ENCODE results near the gene SIGLEC12. TPM values are rescaled to one million over a fixed set of nuclear protein-coding genes. Genes with fewer than 3 reads are reported as not detected.

Gene SIGLEC12
- total and polyA plus RNA-seq, 2 of the 13 experiments (the other 11 are each of a cell fraction or from before 2014, with no cell fraction given): not detected

GRCh38 chr19:51462276-51462675 lies 39.3 kb downstream of the SIGLEC12 start:
- ATAC-seq (no peak; the same call in 2 of the 3 replicates), DNase-seq (ENCODE audit: low spot score) (no peak), FAIRE-seq (no peak)
- peaks cover 8 to 42% of the 10 kb centered on the region in 2 experiments; a peak in 4 of 5 replicates for H3K27me3 ChIP-seq (ENCODE audit: control insufficient read depth in 1 of 2, insufficient read depth in 2 of 2, low read length in 2 of 2)
- no peak overlapping the region for H3K9ac ChIP-seq (ENCODE audit: insufficient read depth, low read depth, low read length)
- no peak overlapping the region for H3K4me2 ChIP-seq (ENCODE audit: low read depth, low read length)
- POLR2A ChIA-PET: no interaction called here
- no peaks in the 10 kb centered on the region for H3K79me2 ChIP-seq (ENCODE audit: insufficient read depth, low read length)
- no peaks in the 10 kb centered on the region for H3K9me3 ChIP-seq (ENCODE audit: low read length)
- 0% methylated on average over 2 of the region's 7 CpGs for WGBS (ENCODE audit: low lambda C conversion rate)
- TF ChIP-seq DZIP1 (CRISPR knock-in tag; IDR thresholded peaks at IDR 0.05) (no peak), ZNF343 (CRISPR knock-in tag; IDR thresholded peaks at IDR 0.05) (no peak), ONECUT2 (CRISPR knock-in tag; IDR thresholded peaks at IDR 0.05) (no peak)
- TF ChIP-seq, protein P1, sequence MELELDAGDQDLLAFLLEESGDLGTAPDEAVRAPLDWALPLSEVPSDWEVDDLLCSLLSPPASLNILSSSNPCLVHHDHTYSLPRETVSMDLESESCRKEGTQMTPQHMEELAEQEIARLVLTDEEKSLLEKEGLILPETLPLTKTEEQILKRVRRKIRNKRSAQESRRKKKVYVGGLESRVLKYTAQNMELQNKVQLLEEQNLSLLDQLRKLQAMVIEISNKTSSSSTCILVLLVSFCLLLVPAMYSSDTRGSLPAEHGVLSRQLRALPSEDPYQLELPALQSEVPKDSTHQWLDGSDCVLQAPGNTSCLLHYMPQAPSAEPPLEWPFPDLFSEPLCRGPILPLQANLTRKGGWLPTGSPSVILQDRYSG (CRISPR knock-in tag; IDR thresholded peaks at IDR 0.05): no peak
- no peaks in the 10 kb centered on the region for H3K36me3 ChIP-seq (replicated peaks in 1 of 2; ENCODE audit: control insufficient read depth in 1 of 2, insufficient read depth in 2 of 2, low read length in 2 of 2)
- no peak overlapping the region for H3K27ac ChIP-seq (ENCODE audit: extremely low read length, insufficient read depth, low read length)
- CTCF ChIA-PET (ENCODE audit: low intra/inter-chr PET ratio, low total read pairs): no interaction called here
- intact Hi-C loops (cut with micrococcal nuclease; ENCODE audit: unreplicated experiment) (no loop called here), in situ Hi-C loops (cut with HindIII; ENCODE audit: extremely low pct_ligation_motif_present, low pct_unique_long_range_greater_than_20kb) (no loop called here)
- H3K4me3 ChIP-seq (replicated peaks in 1 of 3; ENCODE audit: insufficient read depth in 1 of 3, low read depth in 2 of 3, low read length in 3 of 3): no peak overlapping the region
- no TSS peak for BruUV-seq (replicated peaks)
- peaks cover 18% of the 10 kb centered on the region; the same call in 1 of the 2 replicates for H3K4me1 ChIP-seq (ENCODE audit: insufficient read depth, low read length)
- no peaks in the 10 kb centered on the region for H4K20me1 ChIP-seq (ENCODE audit: insufficient read depth, low read length)
- no peak overlapping the region for H2AFZ ChIP-seq (ENCODE audit: low read length)

DNA sequence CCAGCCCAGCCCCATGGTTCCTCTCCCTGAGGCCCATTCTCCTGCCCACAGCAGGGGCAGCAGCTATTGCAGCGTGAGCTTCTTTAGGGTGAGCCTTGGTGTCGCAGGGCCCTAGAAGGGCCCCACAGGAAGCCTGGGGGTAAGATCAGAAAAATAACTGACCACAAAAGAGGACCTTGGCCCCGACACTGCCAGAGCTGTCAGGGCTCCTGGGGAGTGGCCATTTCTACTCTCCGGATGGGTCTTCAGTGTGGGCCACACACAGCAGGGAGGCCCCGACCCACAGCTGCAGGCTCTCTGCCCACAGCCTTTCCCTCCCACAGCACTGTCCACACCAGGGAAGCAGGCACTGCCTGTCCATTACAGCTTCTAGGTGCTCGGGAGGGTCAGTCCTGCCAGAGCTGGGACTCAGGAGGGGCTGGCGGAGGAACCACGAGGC lies 39.9 kb downstream of the SIGLEC12 start:
- TF ChIP-seq POLR2AphosphoS5 (IDR thresholded peaks at IDR 0.05; ENCODE audit: low read depth, low read length): no peak
- TF ChIP-seq ZNF576 (CRISPR knock-in tag; IDR thresholded peaks at IDR 0.05): no peak
- TF ChIP-seq GATA4 (IDR thresholded peaks at IDR 0.05; ENCODE audit: borderline replicate concordance, low read depth): no peak
- TF ChIP-seq, protein P2, sequence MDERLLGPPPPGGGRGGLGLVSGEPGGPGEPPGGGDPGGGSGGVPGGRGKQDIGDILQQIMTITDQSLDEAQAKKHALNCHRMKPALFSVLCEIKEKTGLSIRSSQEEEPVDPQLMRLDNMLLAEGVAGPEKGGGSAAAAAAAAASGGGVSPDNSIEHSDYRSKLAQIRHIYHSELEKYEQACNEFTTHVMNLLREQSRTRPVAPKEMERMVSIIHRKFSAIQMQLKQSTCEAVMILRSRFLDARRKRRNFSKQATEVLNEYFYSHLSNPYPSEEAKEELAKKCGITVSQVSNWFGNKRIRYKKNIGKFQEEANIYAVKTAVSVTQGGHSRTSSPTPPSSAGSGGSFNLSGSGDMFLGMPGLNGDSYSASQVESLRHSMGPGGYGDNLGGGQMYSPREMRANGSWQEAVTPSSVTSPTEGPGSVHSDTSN (CRISPR knock-in tag; IDR thresholded peaks at IDR 0.05): no peak
- no peak for TF ChIP-seq ZFP90 (CRISPR knock-in tag; IDR thresholded peaks at IDR 0.05; ENCODE audit: borderline replicate concordance)
- H3K27me3 ChIP-seq (ENCODE audit: control insufficient read depth in 1 of 2, insufficient read depth in 2 of 2, low read length in 2 of 2): peaks cover 8 to 42% of the 10 kb centered on the region in 2 experiments; a peak in 4 of 5 replicates
- intact Hi-C loops (cut with micrococcal nuclease; ENCODE audit: unreplicated experiment): no loop called here
- H3K4me2 ChIP-seq (ENCODE audit: low read depth, low read length): peak overlapping the region; percentile 24; the same call in 1 of the 2 replicates
- ATAC-seq (peak; percentile 34; the same call in 2 of the 3 replicates), FAIRE-seq (no peak), DNase-seq (ENCODE audit: low spot score) (no peak)
- no TSS peak for BruUV-seq (replicated peaks)
- H3K27ac ChIP-seq (ENCODE audit: extremely low read length, insufficient read depth, low read length): no peak overlapping the region
- 19% methylated on average over 3 of the region's 8 CpGs for WGBS (ENCODE audit: low lambda C conversion rate)
- no peak overlapping the region for H2AFZ ChIP-seq (ENCODE audit: low read length)
- in situ Hi-C loops (cut with HindIII; ENCODE audit: extremely low pct_ligation_motif_present, low pct_unique_long_range_greater_than_20kb): no loop called here
- ChIA-PET CTCF (ENCODE audit: low intra/inter-chr PET ratio, low total read pairs) (no interaction called here), POLR2A (no interaction called here)
- peaks cover 18% of the 10 kb centered on the region; the same call in 1 of the 2 replicates for H3K4me1 ChIP-seq (ENCODE audit: insufficient read depth, low read length)
- no peaks in the 10 kb centered on the region for H3K79me2 ChIP-seq (ENCODE audit: insufficient read depth, low read length)
- H3K4me3 ChIP-seq (replicated peaks in 1 of 3; ENCODE audit: insufficient read depth in 1 of 3, low read depth in 2 of 3, low read length in 3 of 3): no peak overlapping the region
- no peaks in the 10 kb centered on the region for H3K9me3 ChIP-seq (ENCODE audit: low read length)
- no peaks in the 10 kb centered on the region for H3K36me3 ChIP-seq (replicated peaks in 1 of 2; ENCODE audit: control insufficient read depth in 1 of 2, insufficient read depth in 2 of 2, low read length in 2 of 2)
- no peak overlapping the region for H3K9ac ChIP-seq (ENCODE audit: insufficient read depth, low read depth, low read length)
- no peaks in the 10 kb centered on the region for H4K20me1 ChIP-seq (ENCODE audit: insufficient read depth, low read length)

All from HepG2 (cell line).